ENCODE data around the gene IRX1.

The IRX1 gene

DNA sequence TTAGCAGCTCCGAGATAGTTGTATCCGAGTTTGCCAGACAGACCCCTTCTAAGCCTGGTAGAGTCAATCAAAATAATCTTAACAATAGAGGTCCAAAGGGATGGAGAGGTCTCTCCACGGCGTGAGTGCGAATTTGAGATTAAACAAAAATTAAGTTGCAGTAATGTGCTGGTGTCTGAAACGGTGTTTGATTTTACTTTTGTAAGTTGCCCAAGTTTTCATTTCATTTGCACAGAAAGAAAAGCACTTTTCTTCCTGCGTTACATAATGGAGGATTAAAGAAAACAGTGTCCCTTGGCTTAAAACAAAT is 1.2 kb downstream of the IRX1 start:
- TF ChIP-seq, protein P1, sequence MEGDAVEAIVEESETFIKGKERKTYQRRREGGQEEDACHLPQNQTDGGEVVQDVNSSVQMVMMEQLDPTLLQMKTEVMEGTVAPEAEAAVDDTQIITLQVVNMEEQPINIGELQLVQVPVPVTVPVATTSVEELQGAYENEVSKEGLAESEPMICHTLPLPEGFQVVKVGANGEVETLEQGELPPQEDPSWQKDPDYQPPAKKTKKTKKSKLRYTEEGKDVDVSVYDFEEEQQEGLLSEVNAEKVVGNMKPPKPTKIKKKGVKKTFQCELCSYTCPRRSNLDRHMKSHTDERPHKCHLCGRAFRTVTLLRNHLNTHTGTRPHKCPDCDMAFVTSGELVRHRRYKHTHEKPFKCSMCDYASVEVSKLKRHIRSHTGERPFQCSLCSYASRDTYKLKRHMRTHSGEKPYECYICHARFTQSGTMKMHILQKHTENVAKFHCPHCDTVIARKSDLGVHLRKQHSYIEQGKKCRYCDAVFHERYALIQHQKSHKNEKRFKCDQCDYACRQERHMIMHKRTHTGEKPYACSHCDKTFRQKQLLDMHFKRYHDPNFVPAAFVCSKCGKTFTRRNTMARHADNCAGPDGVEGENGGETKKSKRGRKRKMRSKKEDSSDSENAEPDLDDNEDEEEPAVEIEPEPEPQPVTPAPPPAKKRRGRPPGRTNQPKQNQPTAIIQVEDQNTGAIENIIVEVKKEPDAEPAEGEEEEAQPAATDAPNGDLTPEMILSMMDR (IDR thresholded peaks at IDR 0.05; ENCODE audit: control insufficient read depth, insufficient read depth, low read depth, low read length, missing control alignments) = no peak
- no peak for DNase-seq (ENCODE audit: low read depth)
- H3K4me3 ChIP-seq (ENCODE audit: control insufficient read depth, low read depth, low read length) = no peak overlapping the region

DNA sequence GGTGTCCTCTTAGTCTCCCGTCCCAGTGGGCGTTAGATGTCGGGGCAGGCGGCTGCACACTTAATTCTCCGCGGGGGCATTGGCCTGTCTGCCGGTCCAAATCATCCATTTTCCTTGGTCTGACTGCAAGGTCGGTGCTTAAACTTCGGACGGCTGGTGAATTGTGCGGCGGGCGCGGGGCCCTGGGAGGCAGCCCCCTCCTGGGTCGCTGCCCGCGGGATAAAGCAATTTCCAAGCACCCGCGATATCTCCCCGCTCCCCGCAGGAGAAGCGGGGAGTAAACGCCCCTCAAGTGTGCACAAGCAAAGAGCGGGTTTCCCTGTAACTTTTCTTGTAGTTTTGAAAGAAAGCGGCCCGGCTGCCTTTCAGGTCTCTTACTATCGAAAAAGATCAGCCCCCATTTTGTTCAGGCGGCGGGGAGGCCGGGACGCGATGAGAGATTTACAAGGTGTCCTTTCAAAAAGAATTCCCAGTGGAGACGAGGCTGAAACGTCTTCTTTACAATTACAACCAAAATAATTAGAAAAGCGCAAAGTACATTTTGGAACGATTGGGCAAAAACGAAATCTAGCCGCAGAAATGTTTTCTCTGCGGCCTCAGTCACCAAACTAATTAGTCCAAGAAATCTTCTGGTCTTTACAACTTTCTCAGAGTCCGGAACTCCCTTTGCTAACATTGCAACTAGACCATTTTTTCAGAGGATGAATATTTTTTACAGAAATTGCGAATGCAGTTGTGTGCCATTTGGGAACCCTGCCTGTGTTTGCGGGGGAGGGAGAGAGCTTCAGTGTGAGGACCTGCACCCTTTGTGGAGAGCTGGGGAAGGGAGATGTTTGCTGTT is 1.8 kb downstream of the IRX1 start:
- DNase-seq (ENCODE audit: low read depth) = no peak
- no peak overlapping the region for H3K4me3 ChIP-seq (ENCODE audit: control insufficient read depth, low read depth, low read length)
- TF ChIP-seq, protein P1 (IDR thresholded peaks at IDR 0.05; ENCODE audit: control insufficient read depth, insufficient read depth, low read depth, low read length, missing control alignments) = no peak

DNA sequence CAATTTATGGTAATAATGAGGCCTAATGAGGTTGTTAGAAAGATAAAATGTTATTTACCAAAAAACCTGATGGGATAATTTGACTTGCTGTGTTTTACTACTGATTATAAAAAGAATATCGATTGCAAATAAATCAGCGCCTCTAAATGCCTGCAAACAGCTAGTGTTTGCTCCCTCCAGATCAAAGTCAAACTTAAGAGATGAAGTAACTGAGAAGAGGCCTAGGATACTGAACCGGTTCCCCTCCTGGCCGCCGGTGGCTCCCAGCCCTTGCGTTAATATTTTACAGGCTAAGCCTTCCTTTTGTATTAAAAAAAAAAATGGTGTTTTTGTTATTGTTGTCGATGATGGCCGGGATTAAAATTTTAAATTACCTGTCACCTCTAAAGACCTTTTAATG is 2.6 kb downstream of the IRX1 start:
- no peak for DNase-seq (ENCODE audit: low read depth)
- TF ChIP-seq, protein P1 (IDR thresholded peaks at IDR 0.05; ENCODE audit: control insufficient read depth, insufficient read depth, low read depth, low read length, missing control alignments) = no peak
- no peak overlapping the region for H3K4me3 ChIP-seq (ENCODE audit: control insufficient read depth, low read depth, low read length)

DNA sequence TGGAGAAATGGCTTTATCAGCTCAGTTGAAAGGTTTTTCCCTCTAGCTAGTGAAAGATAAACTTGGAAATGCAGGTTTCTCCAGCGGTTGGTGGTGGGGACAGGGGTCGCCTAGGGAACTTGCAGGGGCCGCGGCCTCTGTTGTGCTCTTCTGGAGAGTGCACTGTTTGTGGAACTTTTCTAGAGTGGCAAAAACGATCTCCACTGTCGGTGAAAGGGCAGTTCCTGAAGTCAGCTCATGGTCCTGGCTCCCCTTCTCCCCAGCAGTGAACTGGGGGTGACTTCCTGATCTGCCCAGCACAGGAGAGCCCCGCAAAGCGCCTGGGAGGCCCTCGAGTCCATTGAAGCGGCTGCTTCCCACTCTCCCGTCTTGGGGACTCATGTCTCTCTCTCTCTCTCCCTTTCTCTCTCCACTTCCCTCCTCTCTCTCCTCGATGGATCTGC is 3.2 kb downstream of the IRX1 start:
- H3K4me3 ChIP-seq (ENCODE audit: control insufficient read depth, low read depth, low read length) = no peak overlapping the region
- TF ChIP-seq, protein P1 (IDR thresholded peaks at IDR 0.05; ENCODE audit: control insufficient read depth, insufficient read depth, low read depth, low read length, missing control alignments) = no peak
- DNase-seq (ENCODE audit: low read depth) = no peak

DNA sequence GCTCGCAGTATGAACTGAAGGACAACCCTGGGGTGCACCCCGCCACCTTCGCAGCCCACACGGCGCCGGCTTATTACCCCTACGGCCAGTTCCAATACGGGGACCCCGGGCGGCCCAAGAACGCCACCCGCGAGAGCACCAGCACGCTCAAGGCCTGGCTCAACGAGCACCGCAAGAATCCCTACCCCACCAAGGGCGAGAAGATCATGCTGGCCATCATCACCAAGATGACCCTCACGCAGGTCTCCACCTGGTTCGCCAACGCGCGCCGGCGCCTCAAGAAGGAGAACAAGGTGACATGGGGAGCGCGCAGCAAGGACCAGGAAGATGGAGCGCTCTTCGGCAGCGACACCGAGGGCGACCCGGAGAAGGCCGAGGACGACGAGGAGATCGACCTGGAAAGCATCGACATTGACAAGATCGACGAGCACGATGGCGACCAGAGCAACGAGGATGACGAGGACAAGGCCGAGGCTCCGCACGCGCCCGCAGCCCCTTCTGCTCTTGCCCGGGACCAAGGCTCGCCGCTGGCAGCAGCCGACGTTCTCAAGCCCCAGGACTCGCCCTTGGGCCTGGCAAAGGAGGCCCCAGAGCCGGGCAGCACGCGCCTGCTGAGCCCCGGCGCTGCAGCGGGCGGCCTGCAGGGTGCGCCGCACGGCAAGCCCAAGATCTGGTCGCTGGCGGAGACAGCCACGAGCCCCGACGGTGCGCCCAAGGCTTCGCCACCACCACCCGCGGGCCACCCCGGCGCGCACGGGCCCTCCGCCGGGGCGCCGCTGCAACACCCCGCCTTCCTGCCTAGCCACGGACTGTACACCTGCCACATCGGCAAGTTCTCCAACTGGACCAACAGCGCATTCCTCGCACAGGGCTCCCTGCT is 3.8 kb downstream of the IRX1 start:
- TF ChIP-seq, protein P1 (IDR thresholded peaks at IDR 0.05; ENCODE audit: control insufficient read depth, insufficient read depth, low read depth, low read length, missing control alignments) = no peak
- H3K4me3 ChIP-seq (ENCODE audit: control insufficient read depth, low read depth, low read length) = no peak overlapping the region
- DNase-seq (ENCODE audit: low read depth) = no peak

DNA sequence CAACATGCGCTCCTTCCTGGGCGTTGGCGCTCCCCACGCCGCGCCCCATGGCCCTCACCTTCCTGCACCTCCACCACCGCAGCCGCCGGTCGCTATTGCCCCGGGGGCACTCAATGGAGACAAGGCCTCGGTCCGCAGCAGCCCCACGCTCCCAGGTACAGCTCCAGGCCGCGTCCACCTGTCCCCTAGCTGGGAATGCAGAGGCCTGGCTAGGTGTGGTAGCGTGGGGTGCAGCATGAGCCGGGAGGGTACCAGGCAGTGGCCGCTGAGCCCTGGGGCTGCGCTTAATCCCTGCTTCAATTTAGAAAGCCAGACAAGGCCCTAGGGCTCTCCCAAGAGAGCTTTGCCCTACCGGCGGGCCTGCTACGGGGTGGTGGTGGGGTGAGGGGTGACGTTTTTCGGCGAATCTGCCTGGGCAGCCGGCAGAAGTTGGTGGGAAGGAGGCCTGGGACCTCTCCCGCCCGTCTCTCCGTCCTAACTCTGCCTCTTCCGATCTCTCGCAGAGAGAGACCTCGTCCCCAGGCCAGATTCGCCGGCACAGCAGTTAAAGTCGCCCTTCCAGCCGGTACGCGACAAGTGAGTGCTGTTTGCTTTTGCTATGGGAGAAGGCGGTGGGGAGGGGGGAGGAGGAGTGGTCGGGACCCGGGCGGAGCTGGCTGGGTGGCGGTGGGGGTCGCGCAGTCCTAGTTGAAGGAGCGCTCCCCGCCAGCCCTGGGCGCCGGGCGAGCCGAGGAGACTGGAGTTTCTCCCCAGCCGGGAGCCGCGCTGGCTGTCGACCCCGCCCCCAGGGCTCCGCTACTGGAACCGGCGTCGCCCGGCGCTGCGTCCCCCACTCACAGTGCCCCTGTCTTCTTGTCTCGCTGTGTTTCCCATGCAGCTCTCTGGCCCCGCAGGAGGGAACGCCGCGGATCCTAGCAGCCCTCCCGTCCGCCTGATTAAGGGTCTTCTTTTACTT is 4.8 kb downstream of the IRX1 start:
- DNase-seq (ENCODE audit: low read depth) = no peak
- no peak overlapping the region for H3K4me3 ChIP-seq (ENCODE audit: control insufficient read depth, low read depth, low read length)
- TF ChIP-seq, protein P1 (IDR thresholded peaks at IDR 0.05; ENCODE audit: control insufficient read depth, insufficient read depth, low read depth, low read length, missing control alignments) = no peak
